G401 (cell line): ENCODE measurements around the gene YIF1A. TPM values are rescaled to one million over a fixed set of nuclear protein-coding genes. Genes with fewer than 3 reads are reported as not detected.

Experiments used
- total RNA-seq: library from RNA; depleted of rRNA; stranded (reverse); fragments of >200 nt; shearing (Covaris generic); gene quantifications from 2 replicates; pipeline ENCODE4 v1.2.3, GENCODE V29; 2014; rRNA removed

The YIF1A gene
- total RNA-seq, 1 experiment from 2014 or later: 106 TPM

Other genes with a start within 250 kb of the YIF1A start
- not detected in 2 replicates for gene GAL3ST3, start 240.0 kb downstream of the YIF1A start, total RNA-seq
- 264 TPM in 2 replicates for gene SF3B2, start 236.8 kb downstream of the YIF1A start, total RNA-seq
- gene PACS1, start 218.9 kb downstream of the YIF1A start, total RNA-seq: 10.5 and 23.2 TPM in 2 replicates
- 17.2 and 18.3 TPM in 2 replicates for gene KLC2, start 31.4 kb downstream of the YIF1A start, total RNA-seq
- 67.8 and 81.8 TPM in 2 replicates for gene RAB1B, start 20.5 kb downstream of the YIF1A start, total RNA-seq
- 4.4 and 12.4 TPM in 2 replicates for gene CNIH2, start 11.0 kb downstream of the YIF1A start, total RNA-seq
- 2.8 TPM in 1 of 2 replicates, not detected in the other for gene TMEM151A, start 2.8 kb upstream of the YIF1A start, total RNA-seq
- gene CD248, start 27.9 kb upstream of the YIF1A start, total RNA-seq: 0.58 TPM in 1 of 2 replicates, not detected in the other
- gene RIN1, start 47.3 kb upstream of the YIF1A start, total RNA-seq: 34.3 and 46.6 TPM in 2 replicates
- gene BRMS1, start 56.0 kb upstream of the YIF1A start, total RNA-seq: 92.6 and 111 TPM in 2 replicates
- gene B4GAT1, start 58.5 kb upstream of the YIF1A start, total RNA-seq: 22.2 and 23.7 TPM in 2 replicates
- 1.9 and 3.0 TPM in 2 replicates for gene SLC29A2, start 82.6 kb upstream of the YIF1A start, total RNA-seq
- not detected in 2 replicates for gene NPAS4, start 131.9 kb upstream of the YIF1A start, total RNA-seq
- 129 and 148 TPM in 2 replicates for gene MRPL11, start 149.7 kb upstream of the YIF1A start, total RNA-seq
- 10.2 and 13.7 TPM in 2 replicates for gene PELI3, start 177.8 kb upstream of the YIF1A start, total RNA-seq
- gene DPP3, start 191.3 kb upstream of the YIF1A start, total RNA-seq: 140 and 160 TPM in 2 replicates
- 42.5 and 55.8 TPM in 2 replicates for gene BBS1, start 221.5 kb upstream of the YIF1A start, total RNA-seq